Activated CD8-positive, alpha-beta T cell treated with anti-CD3 and anti-CD28 coated beads for 36 hours (primary cell): Measurements from ENCODE around the gene C2orf42. TPM values are rescaled to one million over a fixed set of nuclear protein-coding genes. Genes with fewer than 3 reads are reported as not detected.

ENCODE experiments used
- ATAC-seq: fragments of 200-7000 bp; cut with Tn5 transposase; one replicate; pipeline ENCODE4 v1.10.0; 2021; ENCODE audit warnings: mild to moderate bottlenecking, moderate library complexity
- CTCF ChIA-PET: fragments of 350-600 bp; sonication (Branson Sonifier 250); formaldehyde crosslinking; loops from one replicate; lab custom pipeline; 2021; ENCODE audit warnings: antibody characterized with exemption; lab: Charles Lee
- POLR2A ChIA-PET: fragments of 350-600 bp; sonication (Branson Sonifier 250); formaldehyde crosslinking; loops from one replicate; lab custom pipeline; 2021; ENCODE audit warnings: antibody characterized with exemption; lab: Charles Lee
- DNase-seq: peaks from one replicate; pipeline ENCODE4 v3.0.0-alpha.2; 2020
- H3K27ac Mint-ChIP-seq: one replicate; pipeline ENCODE4 v1.8.0; 2021; ENCODE audit warnings: mild to moderate bottlenecking, mixed read lengths
- H3K27me3 Mint-ChIP-seq: one replicate; pipeline ENCODE4 v1.8.0; 2021; ENCODE audit warnings: mixed read lengths
- H3K36me3 Mint-ChIP-seq: one replicate; pipeline ENCODE4 v1.8.0; 2021; ENCODE audit warnings: low read depth, mixed read lengths
- H3K4me1 Mint-ChIP-seq: one replicate; pipeline ENCODE4 v1.8.0; 2021; ENCODE audit warnings: low read depth, mixed read lengths
- H3K4me3 Mint-ChIP-seq: one replicate; pipeline ENCODE4 v1.8.0; 2021; ENCODE audit warnings: mild to moderate bottlenecking, moderate library complexity, mixed read lengths
- H3K9me3 Mint-ChIP-seq: one replicate; pipeline ENCODE4 v1.8.0; 2021; ENCODE audit warnings: mixed read lengths
- CTCF ChIP-seq: fragments of 200-600 bp; IDR thresholded peaks from one replicate; pipeline ENCODE4 v1.8.0; 2022; ENCODE audit warnings: antibody characterized with exemption, mild to moderate bottlenecking
- intact Hi-C: fragments of 100-400 bp; cut with micrococcal nuclease; formaldehyde crosslinking; loops from one replicate; pipeline ENCODE4 v1.10.0; 2022
- total RNA-seq, 2 experiments: library from RNA; stranded (reverse); gene quantifications; one replicate each; pipeline ENCODE4 v1.2.3, GENCODE V29; 2021

Gene C2orf42
- total RNA-seq, 2 experiments from 2014 or later = 19.2 to 24.6 TPM

GRCh38 chr2:70204452-70204851 is 13.6 kb upstream of the C2orf42 start:
- no peaks in the 10 kb centered on the region for H3K36me3 Mint-ChIP-seq
- no peaks in the 10 kb centered on the region for H3K27me3 Mint-ChIP-seq
- no peak overlapping the region for H3K27ac Mint-ChIP-seq
- ATAC-seq = no peak
- intact Hi-C loops = no loop called here
- no peak overlapping the region for H3K4me3 Mint-ChIP-seq
- ChIA-PET POLR2A (interaction anchor here (1.7 kb wide), 1 partner anchor 14 kb away, joined by 5 read pairs; the partner anchor contains the start of gene C2orf42), CTCF (interaction anchor here (1.4 kb wide), 1 partner anchor 10 kb away, joined by 3 read pairs; no protein-coding TSS in a partner anchor)
- no peaks in the 10 kb centered on the region for H3K4me1 Mint-ChIP-seq
- no peak for DNase-seq
- TF ChIP-seq CTCF = no peak
- no peaks in the 10 kb centered on the region for H3K9me3 Mint-ChIP-seq

- H3K27me3 Mint-ChIP-seq = no peaks in the 10 kb centered on the region
- intact Hi-C loops = no loop called here
- CTCF ChIA-PET = interaction anchor here (1.4 kb wide), 1 partner anchor 12 kb away, joined by 3 read pairs; no protein-coding TSS in a partner anchor
- no peaks in the 10 kb centered on the region for H3K36me3 Mint-ChIP-seq
- DNase-seq = no peak
- POLR2A ChIA-PET = no interaction called here
- TF ChIP-seq CTCF = no peak
- H3K4me3 Mint-ChIP-seq = no peak overlapping the region
- H3K4me1 Mint-ChIP-seq = no peaks in the 10 kb centered on the region
- no peak for ATAC-seq
- no peaks in the 10 kb centered on the region for H3K9me3 Mint-ChIP-seq
- no peak overlapping the region for H3K27ac Mint-ChIP-seq
Observed at GRCh38 chr2:70203086-70203485, 12.3 kb upstream of the C2orf42 start.

GRCh38 chr2:70202236-70202806 is 11.5 kb upstream of the C2orf42 start:
- intact Hi-C loops = no loop called here
- ChIA-PET POLR2A (interaction anchor here (3.1 kb wide), 1 partner anchor 11 kb away, joined by 14 read pairs; the partner anchor contains the start of gene C2orf42), CTCF (interaction anchor here (1.2 kb wide), 1 partner anchor 478 kb away, joined by 4 read pairs; no protein-coding TSS in a partner anchor)

GRCh38 chr2:70201831-70202230 is 11.0 kb upstream of the C2orf42 start:
- intact Hi-C loops = no loop called here
- H3K4me1 Mint-ChIP-seq = no peaks in the 10 kb centered on the region
- no peaks in the 10 kb centered on the region for H3K27me3 Mint-ChIP-seq
- ChIA-PET POLR2A (interaction anchor here (3.1 kb wide), 1 partner anchor 11 kb away, joined by 14 read pairs; the partner anchor contains the start of gene C2orf42), CTCF (interaction anchor here (1.2 to 1.9 kb wide), 2 partner anchors 10 to 477 kb away, joined by 4 to 6 read pairs; partner anchors contain the start of gene C2orf42)
- H3K9me3 Mint-ChIP-seq = no peaks in the 10 kb centered on the region
- H3K27ac Mint-ChIP-seq = no peak overlapping the region
- no peak for ATAC-seq
- no peak for DNase-seq
- no peak overlapping the region for H3K4me3 Mint-ChIP-seq
- no peaks in the 10 kb centered on the region for H3K36me3 Mint-ChIP-seq
- TF ChIP-seq CTCF = no peak

More at GRCh38 chr2:70202236-70202806, 11.5 kb upstream of the C2orf42 start:
- no peak for TF ChIP-seq CTCF
- Mint-ChIP-seq H3K36me3 (no peaks in the 10 kb centered on the region), H3K27me3 (no peaks in the 10 kb centered on the region), H3K9me3 (no peaks in the 10 kb centered on the region), H3K4me1 (no peaks in the 10 kb centered on the region), H3K4me3 (no peak overlapping the region), H3K27ac (no peak overlapping the region)
- ATAC-seq (no peak), DNase-seq (no peak)

GRCh38 chr2:70201225-70201768 is 10.5 kb upstream of the C2orf42 start:
- H3K4me1 Mint-ChIP-seq = no peaks in the 10 kb centered on the region
- no peak overlapping the region for H3K27ac Mint-ChIP-seq
- H3K9me3 Mint-ChIP-seq = no peaks in the 10 kb centered on the region
- TF ChIP-seq CTCF = no peak
- no peaks in the 10 kb centered on the region for H3K36me3 Mint-ChIP-seq
- DNase-seq (no peak), ATAC-seq (no peak)
- intact Hi-C loops = no loop called here
- ChIA-PET CTCF (interaction anchor here (1.2 to 1.9 kb wide), 2 partner anchors 10 to 476 kb away, joined by 4 to 6 read pairs; partner anchors contain the start of gene C2orf42), POLR2A (interaction anchor here (3.1 kb wide), 1 partner anchor 10 kb away, joined by 14 read pairs; the partner anchor contains the start of gene C2orf42)
- no peak overlapping the region for H3K4me3 Mint-ChIP-seq
- H3K27me3 Mint-ChIP-seq = no peaks in the 10 kb centered on the region
